Vagina (tissue), 2 donors: Measurements from ENCODE around the gene BEST3.

Experiments used
- POLR2A ChIP-seq, 2 donors: fragments of 450-650 bp; IDR thresholded peaks; one replicate each; pipeline ENCODE4 v1.6.1; 2017; ENCODE audit warnings: antibody characterized with exemption in 2 of 2, mild to moderate bottlenecking in 2 of 2, moderate library complexity in 2 of 2
- TF ChIP-seq, protein P1 (sequence below), 3 experiments: fragments of 450-650 bp in 2 of 3; fragments of 200-600 bp in 1 of 3; sonication (generic) in 1 of 3; IDR thresholded peaks; one replicate each; pipeline ENCODE4 v1.5.1; 2017 to 2019; ENCODE audit warnings: antibody characterized with exemption in 3 of 3, mild to moderate bottlenecking in 2 of 3, moderate library complexity in 2 of 3

DNA sequence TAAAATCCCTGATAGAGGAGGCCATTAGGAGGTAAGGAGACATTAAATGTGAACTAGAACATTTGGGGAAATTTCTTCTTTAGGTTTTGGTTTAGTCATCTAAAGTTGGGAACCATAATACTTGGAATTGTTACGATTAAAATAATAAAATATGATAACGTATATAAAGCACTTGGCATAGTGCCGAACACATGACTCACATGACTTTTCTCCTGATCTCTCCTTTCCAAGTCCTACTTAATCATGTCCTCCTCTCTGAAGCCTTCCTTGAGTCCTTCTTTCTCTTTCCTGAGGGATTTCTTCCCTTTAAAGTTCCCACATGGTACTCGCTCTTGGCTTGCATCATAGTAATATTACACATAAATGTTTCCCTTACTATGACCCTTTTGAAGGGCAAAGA, 20.0 kb downstream of the BEST3 start:
- TF ChIP-seq POLR2A (IDR thresholded peaks at IDR 0.05) = no peak
- TF ChIP-seq, protein P1, sequence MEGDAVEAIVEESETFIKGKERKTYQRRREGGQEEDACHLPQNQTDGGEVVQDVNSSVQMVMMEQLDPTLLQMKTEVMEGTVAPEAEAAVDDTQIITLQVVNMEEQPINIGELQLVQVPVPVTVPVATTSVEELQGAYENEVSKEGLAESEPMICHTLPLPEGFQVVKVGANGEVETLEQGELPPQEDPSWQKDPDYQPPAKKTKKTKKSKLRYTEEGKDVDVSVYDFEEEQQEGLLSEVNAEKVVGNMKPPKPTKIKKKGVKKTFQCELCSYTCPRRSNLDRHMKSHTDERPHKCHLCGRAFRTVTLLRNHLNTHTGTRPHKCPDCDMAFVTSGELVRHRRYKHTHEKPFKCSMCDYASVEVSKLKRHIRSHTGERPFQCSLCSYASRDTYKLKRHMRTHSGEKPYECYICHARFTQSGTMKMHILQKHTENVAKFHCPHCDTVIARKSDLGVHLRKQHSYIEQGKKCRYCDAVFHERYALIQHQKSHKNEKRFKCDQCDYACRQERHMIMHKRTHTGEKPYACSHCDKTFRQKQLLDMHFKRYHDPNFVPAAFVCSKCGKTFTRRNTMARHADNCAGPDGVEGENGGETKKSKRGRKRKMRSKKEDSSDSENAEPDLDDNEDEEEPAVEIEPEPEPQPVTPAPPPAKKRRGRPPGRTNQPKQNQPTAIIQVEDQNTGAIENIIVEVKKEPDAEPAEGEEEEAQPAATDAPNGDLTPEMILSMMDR (IDR thresholded peaks at IDR 0.05) = no peak
